Endothelial cell of hepatic sinusoid (primary cell): ENCODE data around the gene DPM1.

Experiments
- in situ Hi-C: cut with HindIII; loops from 2 replicates; pipeline ENCODE4 v1.10.0; 2017; ENCODE audit warnings: low sequenced_read_pairs

DPM1 gene

DNA sequence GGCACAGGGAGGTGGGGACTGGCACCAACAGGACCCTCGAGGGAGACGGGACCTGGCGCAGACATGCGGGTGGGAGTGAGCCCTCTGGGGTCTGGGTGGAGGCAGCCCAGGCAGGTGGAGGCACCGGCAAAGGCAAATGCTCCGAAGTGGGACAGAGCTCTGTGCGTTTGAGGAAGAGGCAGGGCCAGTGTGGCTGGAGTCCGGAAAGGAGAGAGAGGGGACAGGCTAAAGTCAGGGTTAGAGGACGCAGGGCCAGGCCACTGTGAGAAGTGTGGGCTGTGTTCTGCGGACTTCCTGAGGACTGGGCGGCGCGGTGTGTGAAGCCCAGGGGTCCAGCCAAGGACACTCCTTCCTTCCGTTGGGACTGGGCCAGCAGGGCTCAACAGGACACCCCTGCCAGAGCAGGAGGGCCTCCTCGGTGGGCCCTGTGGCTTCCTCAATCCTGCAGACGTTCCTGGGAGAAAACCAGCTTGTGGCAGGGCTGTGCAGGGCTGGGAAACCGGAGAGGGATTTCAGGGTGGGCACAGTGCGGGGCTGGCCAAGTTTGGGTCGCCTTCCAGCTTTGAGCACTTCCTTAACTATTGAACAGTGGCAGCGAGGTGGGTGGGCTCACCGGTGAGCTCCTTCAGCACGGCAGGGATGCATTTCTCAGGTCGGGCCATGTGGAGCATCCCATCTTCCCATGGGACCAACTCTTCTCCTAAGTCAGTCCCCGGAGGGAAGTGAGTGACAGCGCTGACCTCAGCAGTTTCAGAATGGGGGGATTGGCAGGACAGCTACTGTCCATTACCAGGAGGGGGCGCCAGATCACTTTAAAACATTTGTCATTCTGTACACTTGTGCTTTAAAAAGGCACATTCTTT lies 22.8 kb upstream of the DPM1 start:
- in situ Hi-C loops: no loop called here

DNA sequence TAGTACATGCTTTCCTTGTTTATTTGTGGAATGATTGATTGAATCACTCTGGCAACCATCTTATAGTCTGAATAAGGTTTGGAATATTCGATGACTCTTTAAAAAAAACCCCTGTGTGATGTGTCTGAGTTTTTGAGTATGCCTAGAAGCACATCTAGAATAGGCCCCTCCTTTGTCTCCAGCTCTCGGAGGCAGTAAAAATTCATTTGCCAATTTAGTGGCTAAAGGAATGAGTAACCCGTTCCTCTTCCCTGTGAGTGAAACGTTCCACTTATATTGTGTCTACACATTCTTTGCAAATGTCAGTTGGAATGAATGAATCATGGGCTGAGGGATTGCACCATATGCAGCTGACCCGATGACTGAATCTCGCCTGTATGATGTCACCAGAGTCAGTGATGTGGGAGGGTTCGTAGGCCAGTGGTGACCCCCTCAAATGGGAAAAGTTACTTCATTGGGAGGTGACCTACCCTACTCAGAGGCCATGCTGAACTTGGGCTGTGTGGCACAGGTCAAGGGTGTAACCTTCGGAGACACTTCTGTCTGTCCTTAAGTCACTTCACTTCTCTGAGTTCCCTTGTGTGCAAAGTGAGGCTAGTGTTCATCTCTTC lies 21.8 kb upstream of the DPM1 start:
- in situ Hi-C loops: no loop called here

DNA sequence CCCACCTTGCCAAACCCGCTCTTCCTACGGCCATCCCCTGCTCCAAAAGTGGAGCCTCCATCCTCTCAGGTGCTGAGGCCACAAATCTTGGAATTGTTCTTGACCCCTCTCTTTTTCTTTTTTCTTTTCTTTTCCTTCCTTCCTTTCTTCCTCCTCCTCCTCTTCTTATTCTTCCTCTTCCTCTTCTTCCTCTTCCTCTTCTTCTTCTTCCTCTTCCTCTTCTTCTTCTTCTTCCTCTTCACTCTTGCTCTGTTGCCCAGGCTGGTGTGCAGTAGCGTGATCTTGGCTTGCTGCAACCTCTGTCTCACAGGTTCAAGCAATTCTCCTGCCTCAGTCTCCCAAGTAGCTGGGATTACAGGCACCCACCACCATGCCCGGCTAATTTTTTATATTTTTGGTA lies 20.2 kb upstream of the DPM1 start:
- in situ Hi-C loops: loop anchor here (5.0 kb wide), 1 partner anchor 61 kb away; no protein-coding TSS in a partner anchor

DNA sequence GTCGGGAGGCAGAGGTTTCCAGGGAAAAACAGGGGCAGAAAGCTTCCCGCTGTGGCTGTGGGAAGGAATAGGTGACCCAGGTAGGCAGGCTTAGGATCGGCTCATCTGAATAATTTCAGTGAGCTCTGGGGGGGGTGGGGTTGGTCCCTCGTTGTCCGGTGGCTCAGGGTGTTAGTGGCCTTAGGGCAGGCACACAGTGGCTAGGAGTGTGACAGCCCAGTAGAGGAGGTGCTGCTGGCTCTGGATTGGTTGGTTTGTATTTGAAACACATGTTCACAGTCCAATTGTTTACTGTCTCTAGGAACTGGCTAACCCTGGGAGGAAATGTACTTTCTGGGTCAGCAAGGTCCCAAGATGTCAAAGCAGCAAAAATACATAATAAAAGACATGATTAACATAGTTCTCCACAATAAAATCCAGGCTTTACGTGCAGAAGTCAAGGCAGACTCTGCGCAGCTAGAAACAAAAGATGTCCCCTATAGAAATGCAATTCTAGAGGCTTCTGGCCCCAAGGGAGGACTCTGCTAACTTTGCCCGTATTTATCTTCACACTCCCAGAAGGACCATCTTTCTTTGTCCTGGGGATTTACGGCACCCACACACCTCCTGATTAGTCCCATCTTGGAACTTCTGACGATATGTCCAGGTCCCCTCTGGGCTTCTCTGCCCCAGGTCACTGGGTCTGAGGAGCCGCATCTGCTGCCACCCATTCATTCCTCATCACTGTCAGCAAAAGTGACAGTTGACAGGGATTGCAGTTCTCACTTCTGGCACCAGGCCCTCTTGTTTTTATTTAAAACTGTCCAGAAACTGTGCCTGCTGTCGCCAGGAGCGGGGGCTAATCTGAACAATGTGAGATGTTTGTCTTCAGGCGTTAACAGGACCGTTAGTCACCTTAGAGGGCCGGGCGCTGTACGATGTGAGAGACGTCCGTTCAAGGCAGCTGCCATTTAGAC lies 19.0 kb upstream of the DPM1 start:
- in situ Hi-C loops: loop anchor here (5.0 kb wide), 1 partner anchor 60 kb away; no protein-coding TSS in a partner anchor

DNA sequence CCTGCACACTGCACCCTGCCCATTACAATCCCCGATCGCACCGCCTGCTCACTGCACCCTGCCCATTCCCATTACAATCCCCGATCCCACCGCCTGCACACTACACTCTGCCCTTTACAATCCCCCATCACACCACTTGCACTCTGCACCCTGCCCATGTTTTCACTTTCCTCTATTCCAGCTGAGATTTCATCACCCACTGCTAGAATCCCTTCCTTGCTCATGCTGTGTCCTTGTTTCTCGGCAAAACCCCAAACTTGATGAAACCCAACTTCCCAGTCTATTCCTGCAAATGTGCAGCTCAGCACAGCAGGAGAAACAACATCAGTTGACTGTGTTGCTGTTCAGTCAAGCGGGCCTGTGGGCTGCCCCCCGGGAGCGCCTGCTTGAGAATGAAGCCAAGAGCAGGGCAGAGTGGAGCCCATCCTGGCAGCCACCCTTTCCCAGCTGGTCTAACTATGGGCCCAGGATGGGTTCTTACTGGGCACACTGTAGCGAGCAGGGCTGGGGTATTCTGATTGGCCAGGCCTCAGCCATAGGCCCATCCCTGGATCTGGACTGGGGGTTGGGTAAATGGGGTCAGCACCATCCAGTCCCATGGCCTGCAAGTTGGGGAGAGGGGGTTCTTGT lies 17.5 kb upstream of the DPM1 start:
- in situ Hi-C loops: loop anchor here (5.0 kb wide), 1 partner anchor 59 kb away; no protein-coding TSS in a partner anchor

DNA sequence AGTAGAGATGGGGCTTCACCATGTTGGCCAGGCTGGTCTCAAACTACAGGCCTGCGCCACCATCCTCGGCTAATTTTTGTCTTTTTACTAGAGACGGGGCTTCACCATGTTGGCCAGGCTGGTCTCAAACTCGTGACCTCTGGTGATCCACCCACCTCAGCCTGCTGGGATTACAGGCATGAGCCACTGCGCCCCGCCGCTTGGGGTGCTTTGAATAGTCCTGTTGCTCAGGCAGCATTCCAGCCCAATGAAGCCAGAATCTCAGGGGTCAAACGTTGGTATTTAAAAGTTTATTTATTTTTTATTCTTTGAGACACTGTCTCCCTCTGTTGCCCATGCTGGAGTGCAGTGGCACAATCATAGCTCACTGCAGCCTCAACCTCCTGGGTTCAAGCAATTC lies 11.6 kb upstream of the DPM1 start:
- in situ Hi-C loops: loop anchor here (10.0 kb wide), 1 partner anchor 175 kb away; the partner anchor contains the start of gene BCAS4

DNA sequence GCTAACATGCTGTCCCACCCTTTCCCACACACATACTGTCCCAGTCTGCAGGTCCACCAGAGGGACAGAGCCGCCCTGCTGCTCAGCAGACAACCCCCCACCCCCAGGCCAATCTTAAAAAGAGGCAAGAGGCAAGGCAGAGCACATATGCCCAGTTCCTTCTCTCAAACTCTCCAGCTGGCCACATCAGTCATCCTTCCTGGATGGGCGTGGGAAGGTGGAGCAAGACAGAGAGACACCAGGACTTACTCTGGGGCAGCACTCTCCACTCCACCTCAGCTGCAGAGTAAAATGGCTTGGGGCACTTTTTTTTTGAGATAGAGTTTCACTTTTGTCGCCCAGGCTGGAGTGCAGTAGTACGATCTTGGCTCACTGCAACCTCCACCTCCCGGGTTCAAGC lies 11.1 kb upstream of the DPM1 start:
- in situ Hi-C loops: loop anchor here (10.0 kb wide), 1 partner anchor 175 kb away; the partner anchor contains the start of gene BCAS4

DNA sequence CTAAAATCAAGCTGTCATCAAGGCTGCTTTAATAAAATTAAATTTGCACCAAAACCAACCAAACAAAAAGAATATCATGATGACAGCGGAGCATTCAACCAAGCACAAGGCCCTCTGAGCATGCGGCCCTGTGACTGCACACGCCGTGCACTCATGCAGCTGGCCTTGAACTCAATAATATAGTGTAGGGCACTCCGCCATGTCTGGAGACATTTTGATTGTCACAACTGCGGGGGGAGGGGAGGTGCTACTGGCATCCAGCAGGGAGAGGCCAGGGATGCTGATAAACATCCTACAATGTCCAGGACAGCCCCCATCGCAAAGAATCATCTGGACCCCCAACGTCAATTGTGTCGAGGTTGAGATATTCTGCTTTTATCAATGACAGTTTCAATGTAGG lies 10.0 kb upstream of the DPM1 start:
- in situ Hi-C loops: loop anchor here (10.0 kb wide), 1 partner anchor 173 kb away; the partner anchor contains the start of gene BCAS4

DNA sequence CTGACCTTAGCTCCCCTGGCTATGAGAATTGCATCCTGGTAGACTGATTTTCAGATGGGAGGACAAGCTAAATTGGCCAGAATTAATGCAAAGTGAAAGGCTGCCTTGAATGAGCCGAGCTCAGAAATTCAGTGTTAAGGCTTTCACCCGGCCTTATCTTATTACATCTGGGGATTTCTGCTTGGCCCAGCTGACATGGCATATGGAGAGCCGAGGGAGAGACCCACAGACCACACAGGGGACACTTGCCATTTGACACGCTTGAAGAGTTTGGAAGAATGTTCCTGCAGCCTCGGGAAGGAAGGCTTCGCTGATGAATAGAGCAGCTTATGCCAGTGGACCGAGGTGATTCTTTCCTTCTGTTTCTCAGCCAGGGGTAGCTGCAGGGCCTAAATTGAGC lies 9.3 kb upstream of the DPM1 start:
- in situ Hi-C loops: loop anchor here (10.0 kb wide), 1 partner anchor 173 kb away; the partner anchor contains the start of gene BCAS4

DNA sequence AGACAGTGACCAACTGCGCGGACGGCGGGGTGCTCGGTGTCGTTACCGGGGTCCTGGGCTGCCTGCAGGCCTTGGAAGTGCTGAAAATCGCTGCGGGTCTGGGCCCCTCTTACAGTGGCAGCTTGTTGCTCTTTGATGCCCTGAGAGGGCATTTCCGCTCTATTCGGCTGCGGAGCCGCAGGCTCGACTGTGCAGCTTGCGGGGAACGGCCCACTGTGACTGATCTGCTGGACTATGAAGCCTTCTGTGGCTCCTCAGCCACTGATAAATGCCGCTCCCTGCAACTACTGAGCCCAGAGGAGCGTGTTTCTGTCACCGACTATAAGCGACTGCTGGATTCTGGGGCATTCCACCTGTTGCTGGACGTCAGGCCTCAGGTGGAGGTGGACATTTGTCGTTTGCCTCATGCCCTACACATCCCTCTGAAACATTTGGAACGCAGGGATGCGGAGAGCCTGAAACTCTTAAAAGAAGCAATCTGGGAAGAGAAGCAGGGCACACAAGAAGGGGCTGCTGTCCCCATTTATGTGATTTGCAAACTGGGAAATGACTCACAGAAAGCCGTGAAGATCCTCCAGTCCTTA lies 1.3 kb upstream of the DPM1 start:
- in situ Hi-C loops: loop anchor here (10.0 kb wide), 1 partner anchor 165 kb away; the partner anchor contains the start of gene BCAS4

DNA sequence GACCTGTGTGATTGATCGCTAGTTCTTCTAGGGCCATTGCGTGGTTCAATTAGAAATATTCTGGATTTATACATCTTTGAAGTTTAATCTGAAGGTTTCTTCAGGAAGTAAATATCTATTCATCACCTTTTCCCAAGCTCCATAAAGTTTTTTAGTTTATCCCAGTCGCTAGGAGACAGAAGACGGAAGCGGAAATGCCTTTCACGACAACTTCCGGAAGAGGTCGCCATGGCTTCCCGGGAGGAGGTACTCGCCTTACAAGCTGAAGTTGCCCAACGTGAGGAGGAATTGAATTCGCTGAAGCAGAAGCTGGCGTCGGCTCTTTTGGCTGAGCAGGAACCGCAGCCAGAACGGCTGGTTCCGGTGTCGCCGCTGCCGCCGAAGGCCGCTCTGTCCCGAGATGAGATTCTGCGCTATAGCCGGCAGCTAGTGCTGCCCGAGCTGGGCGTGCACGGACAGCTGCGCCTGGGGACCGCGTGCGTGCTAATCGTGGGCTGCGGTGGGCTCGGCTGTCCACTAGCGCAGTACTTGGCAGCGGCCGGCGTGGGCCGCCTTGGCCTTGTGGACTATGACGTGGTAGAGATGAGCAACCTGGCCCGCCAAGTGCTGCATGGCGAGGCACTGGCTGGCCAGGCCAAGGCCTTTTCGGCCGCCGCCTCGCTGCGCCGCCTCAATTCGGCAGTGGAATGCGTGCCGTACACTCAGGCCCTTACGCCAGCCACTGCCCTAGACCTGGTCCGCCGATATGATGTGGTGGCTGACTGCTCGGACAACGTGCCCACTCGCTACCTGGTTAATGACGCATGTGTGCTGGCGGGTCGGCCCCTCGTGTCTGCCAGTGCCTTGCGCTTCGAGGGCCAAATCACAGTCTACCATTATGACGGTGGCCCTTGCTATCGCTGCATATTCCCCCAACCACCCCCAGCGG lies 547 bp upstream of the DPM1 start, which contains the start of gene MOCS3:
TSS of gene MOCS3 (plus strand) at position 204 of the 928 bp plus-strand sequence. CDS start at position 229, 25 bp downstream.
- in situ Hi-C loops: no loop called here

DNA sequence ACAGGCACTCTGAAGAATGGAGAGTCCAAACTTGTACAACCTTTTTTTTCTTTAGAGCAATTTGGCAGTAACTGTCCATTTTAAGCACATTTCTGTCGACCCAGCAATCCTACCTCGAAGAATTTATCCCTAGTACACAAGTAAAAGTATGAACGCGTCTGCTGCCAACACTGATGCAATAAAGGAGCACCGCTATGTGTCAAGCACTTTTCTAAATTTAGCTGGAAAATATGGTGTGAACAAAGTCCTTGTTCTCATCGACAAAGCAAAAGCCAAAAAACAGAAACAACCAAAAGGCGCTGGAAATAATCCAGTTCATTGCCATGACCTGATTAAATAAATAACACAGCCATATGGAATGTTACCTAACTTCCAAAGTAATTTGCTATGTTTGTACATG lies 1.1 kb downstream of the DPM1 start:
- in situ Hi-C loops: no loop called here

DNA sequence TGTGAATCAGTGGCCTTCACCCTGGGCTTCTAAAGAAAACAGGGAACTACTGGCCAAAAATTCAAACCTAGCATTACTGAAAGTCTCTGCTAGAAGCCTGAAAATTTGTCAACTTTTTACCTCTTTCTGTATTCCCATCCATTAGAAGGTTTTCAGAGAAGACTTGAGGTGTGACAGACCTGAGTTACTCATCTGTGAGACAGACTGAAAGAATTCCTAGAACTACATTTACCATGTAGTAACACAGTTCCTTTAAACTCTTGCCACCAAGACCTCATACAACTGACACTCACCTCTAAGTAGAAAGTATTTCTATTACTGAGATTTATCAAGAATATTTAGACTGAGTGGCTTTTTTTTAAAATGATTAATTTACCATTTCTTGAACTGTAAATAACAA lies 4.5 kb downstream of the DPM1 start:
- in situ Hi-C loops: no loop called here

DNA sequence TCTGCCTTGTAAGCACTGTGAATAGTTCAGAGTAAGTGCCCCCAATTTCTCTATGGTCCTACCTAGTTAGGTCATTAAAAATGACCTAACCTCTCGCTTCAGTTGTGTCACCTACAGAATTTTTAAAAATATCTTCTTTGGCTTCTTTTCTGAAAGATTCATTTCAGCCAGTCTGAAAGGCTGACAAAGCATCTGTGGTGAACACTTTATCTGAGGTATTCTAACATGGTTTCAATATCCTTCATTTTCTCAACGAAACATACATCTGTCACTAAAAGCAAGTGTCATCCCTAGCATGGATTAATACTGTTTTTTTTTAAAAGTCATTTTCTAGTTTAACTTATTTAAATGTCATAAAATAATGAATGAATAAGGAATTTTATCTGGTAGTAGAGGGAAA lies 5.1 kb downstream of the DPM1 start:
- in situ Hi-C loops: no loop called here

DNA sequence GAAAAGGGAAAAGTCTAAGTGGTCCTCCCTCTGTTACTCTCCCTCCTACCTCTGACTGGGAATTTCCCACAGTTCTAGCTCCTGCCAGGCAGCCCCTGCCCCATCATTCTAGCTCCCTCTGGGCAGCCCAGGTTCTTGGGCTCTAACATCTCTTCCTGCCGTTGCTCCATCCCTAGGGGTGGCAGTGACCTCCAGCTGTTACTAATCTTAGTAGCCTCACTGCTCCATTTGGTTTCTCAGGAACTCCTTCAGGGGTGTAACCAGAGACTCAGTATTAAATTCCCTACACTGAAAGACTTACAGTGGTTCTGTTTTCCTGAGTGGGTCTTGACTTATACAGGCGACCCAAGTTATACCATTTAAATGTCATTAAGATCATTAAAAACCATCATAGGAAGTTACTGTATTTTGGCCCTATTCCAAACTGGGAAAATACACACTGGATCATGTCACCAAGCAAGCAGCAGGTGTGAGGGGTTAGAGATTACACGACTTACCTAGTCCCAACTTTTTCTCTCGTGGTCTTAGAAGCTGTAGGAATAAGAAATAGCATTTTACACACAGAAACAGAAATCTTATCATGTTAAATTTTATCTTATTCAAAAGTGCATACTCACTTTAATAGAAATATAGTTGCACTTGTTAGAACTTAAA lies 10.1 kb downstream of the DPM1 start:
- in situ Hi-C loops: no loop called here

DNA sequence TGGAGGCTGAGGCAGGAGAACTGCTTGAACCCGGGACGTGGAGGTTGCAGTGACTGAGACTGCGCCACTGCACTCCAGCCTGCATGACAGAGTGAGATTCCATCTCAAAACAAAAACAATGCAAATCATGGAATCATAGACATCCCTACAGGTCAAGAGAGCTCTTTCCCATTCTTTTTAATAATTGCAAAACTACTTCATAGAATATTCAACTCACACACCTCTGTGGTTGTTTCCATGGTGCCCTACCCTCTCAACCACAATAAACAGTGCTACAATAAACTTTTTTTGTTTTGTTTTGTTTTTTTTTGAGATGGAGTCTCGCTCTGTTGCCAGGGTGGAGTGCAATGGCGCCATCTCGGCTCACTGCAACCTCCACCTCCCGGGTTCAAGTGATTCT lies 15.3 kb downstream of the DPM1 start:
- in situ Hi-C loops: no loop called here

DNA sequence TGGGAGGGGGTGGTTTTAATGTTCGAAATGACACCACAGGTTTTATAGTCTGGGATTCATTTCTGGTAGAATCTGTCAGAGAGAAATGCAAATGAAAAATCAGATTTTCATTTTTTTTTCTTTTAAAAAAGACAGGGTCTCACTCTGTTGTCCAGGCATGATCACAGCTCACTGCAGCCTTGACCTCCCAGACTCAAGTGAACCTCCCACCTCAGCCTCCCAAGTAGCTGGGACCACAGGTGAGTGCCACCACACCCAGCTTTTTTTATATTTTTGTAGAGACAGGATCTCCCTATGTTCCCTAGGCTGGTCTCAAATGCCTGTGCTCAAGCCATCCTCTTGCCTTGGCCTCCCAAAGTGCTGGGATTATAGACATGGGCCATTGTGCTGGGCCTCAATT lies 24.7 kb downstream of the DPM1 start:
- in situ Hi-C loops: no loop called here

DNA sequence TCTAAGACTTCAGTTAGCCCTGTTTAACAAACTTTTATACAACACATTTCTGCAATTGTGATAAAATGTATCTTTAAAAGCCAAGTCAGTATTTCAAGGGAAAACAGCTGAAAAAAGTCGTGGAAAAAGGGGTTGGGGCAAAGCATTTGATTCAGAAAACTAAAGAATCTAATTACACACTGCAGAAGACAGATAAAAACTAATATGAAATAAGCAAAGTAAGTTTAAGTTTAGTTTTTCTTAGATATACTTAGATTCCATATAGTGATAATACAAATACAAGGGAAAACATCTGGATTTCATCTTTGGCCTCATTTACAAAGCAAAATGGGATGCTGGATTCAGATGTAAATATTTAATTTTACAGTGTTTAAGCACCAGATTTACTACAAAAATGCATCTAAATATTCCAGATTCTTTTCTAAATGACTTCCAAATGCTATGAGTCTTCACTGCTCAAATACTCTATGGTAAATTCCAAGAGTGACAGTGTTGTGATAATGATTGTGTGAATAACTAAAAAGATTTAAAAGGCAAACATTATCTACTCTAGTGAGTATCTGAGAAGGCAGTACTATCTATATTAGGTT lies 25.5 kb downstream of the DPM1 start:
- in situ Hi-C loops: no loop called here
